Fibroblast of mammary gland (primary cell): Measurements from ENCODE around the gene LCNL1.

Experiments
- DNase-seq: peaks from one replicate; pipeline ENCODE4 v3.0.0-alpha.2; 2010; ENCODE audit warnings: low read depth
- H3K4me3 ChIP-seq: 2 replicates; pipeline ENCODE4 v1.5.1; 2011; ENCODE audit warnings: low read depth, mild to moderate bottlenecking, low read length, moderate library complexity; ENCODE audit not compliant: control insufficient read depth
- TF ChIP-seq, protein P1 (sequence below): conservative IDR thresholded peaks from 2 replicates; pipeline ENCODE4 v1.5.1; 2011; ENCODE audit warnings: low read depth, low read length, inconsistent platforms; ENCODE audit not compliant: control insufficient read depth, insufficient read depth

LCNL1 gene

DNA sequence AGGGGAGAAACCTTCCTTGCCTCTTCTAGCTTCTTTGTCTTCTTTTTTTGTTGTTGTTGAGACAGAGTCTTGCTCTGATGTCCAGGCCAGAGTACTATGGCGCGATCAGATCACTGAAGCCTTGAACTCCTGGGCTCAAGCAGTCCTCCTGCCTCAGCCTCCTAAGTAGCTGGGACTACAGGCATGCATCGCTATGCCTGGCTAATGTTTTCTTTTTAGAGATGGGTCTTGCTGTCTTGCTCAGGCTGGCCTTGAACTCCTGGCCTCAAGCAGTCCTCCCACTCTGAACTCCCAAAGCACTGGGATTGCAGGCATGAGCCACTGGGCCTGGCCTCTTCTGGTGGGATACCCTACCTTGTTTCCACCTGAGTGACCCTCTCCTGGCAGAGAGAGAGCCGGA lies 6.1 kb downstream of the LCNL1 start:
- TF ChIP-seq, protein P1, sequence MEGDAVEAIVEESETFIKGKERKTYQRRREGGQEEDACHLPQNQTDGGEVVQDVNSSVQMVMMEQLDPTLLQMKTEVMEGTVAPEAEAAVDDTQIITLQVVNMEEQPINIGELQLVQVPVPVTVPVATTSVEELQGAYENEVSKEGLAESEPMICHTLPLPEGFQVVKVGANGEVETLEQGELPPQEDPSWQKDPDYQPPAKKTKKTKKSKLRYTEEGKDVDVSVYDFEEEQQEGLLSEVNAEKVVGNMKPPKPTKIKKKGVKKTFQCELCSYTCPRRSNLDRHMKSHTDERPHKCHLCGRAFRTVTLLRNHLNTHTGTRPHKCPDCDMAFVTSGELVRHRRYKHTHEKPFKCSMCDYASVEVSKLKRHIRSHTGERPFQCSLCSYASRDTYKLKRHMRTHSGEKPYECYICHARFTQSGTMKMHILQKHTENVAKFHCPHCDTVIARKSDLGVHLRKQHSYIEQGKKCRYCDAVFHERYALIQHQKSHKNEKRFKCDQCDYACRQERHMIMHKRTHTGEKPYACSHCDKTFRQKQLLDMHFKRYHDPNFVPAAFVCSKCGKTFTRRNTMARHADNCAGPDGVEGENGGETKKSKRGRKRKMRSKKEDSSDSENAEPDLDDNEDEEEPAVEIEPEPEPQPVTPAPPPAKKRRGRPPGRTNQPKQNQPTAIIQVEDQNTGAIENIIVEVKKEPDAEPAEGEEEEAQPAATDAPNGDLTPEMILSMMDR = no peak
- DNase-seq = no peak
- no peak overlapping the region for H3K4me3 ChIP-seq

- TF ChIP-seq, protein P1 = no peak
- H3K4me3 ChIP-seq = no peak overlapping the region
- no peak for DNase-seq
Observed at GRCh38 chr9:136990242-136990911, 7.6 kb downstream of the LCNL1 start.

- TF ChIP-seq, protein P1 = no peak
- DNase-seq = peak; percentile 84
- peak within 1 kb of the TSS; percentile 64 for H3K4me3 ChIP-seq
Observed at GRCh38 chr9:136991993-136992818, 9.4 kb downstream of the LCNL1 start, which contains the start of gene PAXX. Gene PAXX, plus strand, starts transcription at chr9:136992422. Its CDS starts 22 bp downstream, at chr9:136992444.

GRCh38 chr9:136992819-136993369 lies 10.1 kb downstream of the LCNL1 start:
- no peak for DNase-seq
- peak overlapping the region; percentile 64 for H3K4me3 ChIP-seq
- TF ChIP-seq, protein P1 = no peak

DNA sequence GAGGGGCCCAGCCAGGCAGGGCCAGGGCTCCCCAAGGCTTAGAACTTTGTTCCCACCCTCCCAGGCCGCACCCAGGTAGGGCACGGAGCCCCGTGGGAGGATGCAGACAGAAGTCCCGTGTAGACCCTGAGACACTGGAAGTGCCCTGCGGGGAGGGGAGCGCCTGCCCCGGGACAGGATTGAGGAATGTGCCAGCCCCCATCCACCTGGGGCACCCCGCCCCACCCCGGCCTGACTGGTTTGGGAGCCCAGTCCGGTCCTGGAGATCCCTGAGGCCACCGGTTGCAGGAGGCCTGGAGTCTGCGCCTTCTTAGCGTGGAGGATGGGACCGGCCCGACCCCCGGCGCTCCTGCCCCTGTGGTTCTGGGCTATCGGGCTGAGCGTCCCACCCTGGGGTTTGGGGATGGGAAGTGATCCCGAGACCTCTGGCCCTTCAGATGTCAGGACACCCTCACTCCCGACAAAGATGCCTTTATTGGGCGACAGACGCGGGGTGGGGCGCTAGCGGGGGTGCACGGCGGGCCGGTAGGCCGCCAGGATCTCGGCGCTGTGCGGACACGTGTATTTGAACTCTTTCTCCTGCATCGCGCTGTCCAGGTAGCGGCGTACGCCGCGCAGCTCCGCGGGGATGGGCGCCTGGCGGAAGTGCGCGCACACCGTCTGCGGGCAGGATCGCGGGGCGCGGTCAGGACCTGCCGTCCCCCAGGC lies 11.5 kb downstream of the LCNL1 start:
- TF ChIP-seq, protein P1 = no peak
- no peak overlapping the region for H3K4me3 ChIP-seq
- no peak for DNase-seq

DNA sequence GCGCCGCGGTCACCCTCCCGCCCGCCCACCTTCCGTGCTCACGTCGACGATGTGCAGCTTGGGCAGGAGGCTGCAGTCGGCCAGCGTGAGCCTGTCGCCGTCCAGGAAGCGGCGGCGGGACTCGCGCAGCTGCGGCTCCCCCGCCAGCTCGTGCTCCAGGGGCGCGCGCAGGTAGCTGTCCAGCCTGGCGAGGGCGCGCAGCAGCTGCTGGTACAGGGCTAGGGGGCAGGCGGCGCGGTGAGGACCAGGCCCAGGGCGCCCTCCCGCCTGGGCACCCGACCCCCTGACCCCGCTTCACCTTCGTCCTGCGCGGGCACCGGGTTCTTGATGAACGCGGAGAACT lies 12.1 kb downstream of the LCNL1 start:
- TF ChIP-seq, protein P1 = no peak
- no peak overlapping the region for H3K4me3 ChIP-seq
- DNase-seq = no peak
